Measurements from ENCODE around the gene DIRAS2.

GRCh38 chr9:90684736-90685135 lies 42.1 kb upstream of the DIRAS2 start:
- TF ChIP-seq CTCF (IDR thresholded peaks at IDR 0.05), result no peak
- TF ChIP-seq EZH2 (IDR thresholded peaks at IDR 0.05; ENCODE audit: borderline replicate concordance, insufficient read depth, low read depth, low read length, poor library complexity, severe bottlenecking), result no peak
